ENCODE measurements around the gene NOC4L. TPM values are rescaled to one million over a fixed set of nuclear protein-coding genes. Genes with fewer than 3 reads are reported as not detected.

The NOC4L gene
- total RNA-seq, 1 donor from 2014 or later: 3.5 TPM

GRCh38 chr12:132160016-132160415 is 15.8 kb downstream of the NOC4L start:
- H3K27ac Mint-ChIP-seq: no peak overlapping the region
- no peak for DNase-seq (ENCODE audit: low spot score)
- H3K36me3 Mint-ChIP-seq: no peaks in the 10 kb centered on the region
- peaks cover 31% of the 10 kb centered on the region for H3K27me3 ChIP-seq
- TF ChIP-seq CTCF (IDR thresholded peaks at IDR 0.05): no peak
- TF ChIP-seq EZH2 (IDR thresholded peaks at IDR 0.05): no peak
- TF ChIP-seq EZH2phosphoT487 (IDR thresholded peaks at IDR 0.05): no peak
- H3F3A ChIP-seq (ENCODE audit: low read depth): peaks cover 29% of the 10 kb centered on the region
- H2AFZ ChIP-seq (replicated peaks): no peak overlapping the region
- no peak overlapping the region for H3K4me3 ChIP-seq
- no peaks in the 10 kb centered on the region for H3K9me3 ChIP-seq (ENCODE audit: low read depth)
- no peak overlapping the region for H3K4me2 ChIP-seq
- H3K9me3 Mint-ChIP-seq: peaks cover 1% of the 10 kb centered on the region
- H3K4me1 ChIP-seq: no peaks in the 10 kb centered on the region
- no peaks in the 10 kb centered on the region for H3K36me3 ChIP-seq
- no peak overlapping the region for H3K9ac ChIP-seq
- H3K27me3 Mint-ChIP-seq (ENCODE audit: insufficient read depth, low read depth): peaks cover 8% of the 10 kb centered on the region
- no peak overlapping the region for H3K4me3 Mint-ChIP-seq
- H3K27ac ChIP-seq: no peak overlapping the region
- no peaks in the 10 kb centered on the region for H3K4me1 Mint-ChIP-seq
- H3K79me2 ChIP-seq (ENCODE audit: low read depth): no peaks in the 10 kb centered on the region
- peaks cover 4% of the 10 kb centered on the region for H4K20me1 ChIP-seq (ENCODE audit: low read depth)

GRCh38 chr12:132160601-132161035 is 16.4 kb downstream of the NOC4L start:
- no peaks in the 10 kb centered on the region for H3K9me3 ChIP-seq (ENCODE audit: low read depth)
- no peak overlapping the region for H3K27ac Mint-ChIP-seq
- no peak for DNase-seq (ENCODE audit: low spot score)

GRCh38 chr12:132161036-132161781 is 17.0 kb downstream of the NOC4L start:
- H3K27me3 ChIP-seq: peaks cover 31% of the 10 kb centered on the region
- Mint-ChIP-seq H3K27me3 (ENCODE audit: insufficient read depth, low read depth) (peaks cover 10% of the 10 kb centered on the region), H3K4me3 (no peak overlapping the region), H3K36me3 (no peaks in the 10 kb centered on the region), H3K4me1 (no peaks in the 10 kb centered on the region), H3K27ac (no peak overlapping the region), H3K9me3 (peaks cover 1% of the 10 kb centered on the region)
- no peak for TF ChIP-seq EZH2phosphoT487 (IDR thresholded peaks at IDR 0.05)
- no peak for TF ChIP-seq CTCF (IDR thresholded peaks at IDR 0.05)
- no peak for TF ChIP-seq EZH2 (IDR thresholded peaks at IDR 0.05)
- H2AFZ ChIP-seq (replicated peaks): no peak overlapping the region
- H3K4me1 ChIP-seq: no peaks in the 10 kb centered on the region
- H3K9me3 ChIP-seq (ENCODE audit: low read depth): no peaks in the 10 kb centered on the region
- peaks cover 4% of the 10 kb centered on the region for H4K20me1 ChIP-seq (ENCODE audit: low read depth)
- no peak overlapping the region for H3K9ac ChIP-seq
- H3K36me3 ChIP-seq: no peaks in the 10 kb centered on the region
- H3F3A ChIP-seq (ENCODE audit: low read depth): peaks cover 27% of the 10 kb centered on the region
- no peak for DNase-seq (ENCODE audit: low spot score)
- H3K4me2 ChIP-seq: no peak overlapping the region
- no peaks in the 10 kb centered on the region for H3K79me2 ChIP-seq (ENCODE audit: low read depth)
- H3K4me3 ChIP-seq: no peak overlapping the region
- no peak overlapping the region for H3K27ac ChIP-seq

More at GRCh38 chr12:132160601-132161035, 16.4 kb downstream of the NOC4L start:
- H3K36me3 ChIP-seq: no peaks in the 10 kb centered on the region
- peaks cover 1% of the 10 kb centered on the region for H3K9me3 Mint-ChIP-seq
- H3K4me1 Mint-ChIP-seq: no peaks in the 10 kb centered on the region
- H3K36me3 Mint-ChIP-seq: no peaks in the 10 kb centered on the region
- peaks cover 29% of the 10 kb centered on the region for H3F3A ChIP-seq (ENCODE audit: low read depth)
- H3K27me3 Mint-ChIP-seq (ENCODE audit: insufficient read depth, low read depth): peaks cover 8% of the 10 kb centered on the region
- no peaks in the 10 kb centered on the region for H3K79me2 ChIP-seq (ENCODE audit: low read depth)
- peaks cover 31% of the 10 kb centered on the region for H3K27me3 ChIP-seq
- H3K9ac ChIP-seq: no peak overlapping the region
- no peak overlapping the region for H3K4me3 ChIP-seq
- no peak overlapping the region for H3K27ac ChIP-seq
- H3K4me2 ChIP-seq: no peak overlapping the region
- TF ChIP-seq EZH2phosphoT487 (IDR thresholded peaks at IDR 0.05): no peak
- no peak for TF ChIP-seq EZH2 (IDR thresholded peaks at IDR 0.05)
- no peak for TF ChIP-seq CTCF (IDR thresholded peaks at IDR 0.05)
- H3K4me1 ChIP-seq: no peaks in the 10 kb centered on the region
- peaks cover 4% of the 10 kb centered on the region for H4K20me1 ChIP-seq (ENCODE audit: low read depth)
- H2AFZ ChIP-seq (replicated peaks): no peak overlapping the region
- no peak overlapping the region for H3K4me3 Mint-ChIP-seq

Data from neural progenitor cell (in vitro differentiated cells).